GM12878 (cell line): ENCODE results near the gene ROBO1. TPM values are rescaled to one million over a fixed set of nuclear protein-coding genes. Genes with fewer than 3 reads are reported as not detected.

Source experiments
- ATAC-seq: fragments of 200-7000 bp; cut with Tn5 transposase; 3 replicates; pipeline ENCODE4 v1.9.1; 2020; ENCODE audit warnings: mild to moderate bottlenecking, moderate library complexity
- BruUV-seq: library from RNA; stranded (reverse); fragments of 400-500 nt; replicated peaks from 2 replicates; lab custom pipeline; 2021; lab: Mats Ljungman, UMichigan
- CTCF ChIA-PET: fragments of 300-600 bp; sonication (Branson Sonifier 250); formaldehyde crosslinking; extraction: SDS; loops from one replicate; lab custom pipeline; 2021; ENCODE audit warnings: inconsistent platforms; lab: Yijun Ruan, JAX
- POLR2A ChIA-PET: fragments of 350-600 bp; formaldehyde crosslinking; extraction: SDS; loops from one replicate; lab custom pipeline; 2021; ENCODE audit warnings: inconsistent platforms; lab: Charles Lee
- RAD21 ChIA-PET: fragments of 300-600 bp; sonication (Branson Sonifier 250); formaldehyde crosslinking; loops from one replicate; lab custom pipeline; 2023; ENCODE audit warnings: antibody characterized with exemption; ENCODE audit not compliant: unreplicated experiment; lab: Charles Lee
- SMC1A ChIA-PET: fragments of 300-600 bp; sonication (Branson Sonifier 250); formaldehyde crosslinking; loops from one replicate; lab custom pipeline; 2023; ENCODE audit not compliant: unreplicated experiment, uncharacterized antibody; lab: Charles Lee
- DNase-seq: peaks from one replicate; pipeline ENCODE4 v3.0.0-alpha.2; 2011; ENCODE audit warnings: low read depth, low spot score
- FAIRE-seq: peaks from 3 replicates; lab custom pipeline; 2011; peaks lifted over from hg19 to GRCh38; lab: Jason Lieb, UNC
- H2AFZ ChIP-seq: 2 replicates; pipeline ENCODE4 v1.6.0; 2011; ENCODE audit warnings: low read depth, low read length, control low read depth; ENCODE audit not compliant: control insufficient read depth
- H3K27ac ChIP-seq: 2 replicates; pipeline ENCODE4 v1.5.1; 2011; ENCODE audit warnings: control low read depth; ENCODE audit not compliant: control insufficient read depth, insufficient read depth
- H3K27me3 ChIP-seq, 2 experiments: replicated peaks in 1 of 2; 2 replicates each; pipeline versions ENCODE4 v1.6.0 to v1.6.1; 2011; ENCODE audit warnings: low read length in 1 of 2; ENCODE audit not compliant: control insufficient read depth in 2 of 2, insufficient read depth in 2 of 2
- H3K36me3 ChIP-seq, 2 experiments: 2 replicates each; pipeline ENCODE4 v1.5.1; 2011; ENCODE audit warnings: low read length in 1 of 2; ENCODE audit not compliant: control insufficient read depth in 2 of 2, insufficient read depth in 2 of 2
- H3K4me1 ChIP-seq: 2 replicates; pipeline ENCODE4 v1.6.1; 2011; ENCODE audit warnings: mild to moderate bottlenecking, low read length, moderate library complexity, mixed read lengths; ENCODE audit not compliant: control insufficient read depth, insufficient read depth
- H3K4me2 ChIP-seq: 2 replicates; pipeline ENCODE4 v1.6.0; 2011; ENCODE audit warnings: control low read depth; ENCODE audit not compliant: control insufficient read depth, insufficient read depth
- H3K4me3 ChIP-seq: fragments of 200-600 bp; sonication (generic); 2 replicates; pipeline ENCODE4 v1.5.1; 2016
- H3K79me2 ChIP-seq: 2 replicates; pipeline ENCODE4 v1.6.0; 2011; ENCODE audit warnings: low read length; ENCODE audit not compliant: control insufficient read depth, insufficient read depth
- H3K9ac ChIP-seq: 2 replicates; pipeline ENCODE4 v1.8.0; 2011; ENCODE audit warnings: low read length, control low read depth, mixed read lengths; ENCODE audit not compliant: control insufficient read depth, insufficient read depth
- H3K9me3 ChIP-seq: replicated peaks from 3 replicates; pipeline ENCODE4 v1.5.1; 2011; ENCODE audit warnings: mild to moderate bottlenecking, low read length; ENCODE audit not compliant: control insufficient read depth, insufficient read depth
- H4K20me1 ChIP-seq: 2 replicates; pipeline ENCODE4 v1.6.0; 2011; ENCODE audit not compliant: control insufficient read depth, insufficient read depth
- BCL11A ChIP-seq: IDR thresholded peaks from 2 replicates; pipeline ENCODE4 v1.6.1; 2011; ENCODE audit warnings: low read depth, low read length
- BHLHE40 ChIP-seq, 2 experiments: fragments of 450-650 bp in 1 of 2; IDR thresholded peaks; 2 replicates each; pipeline ENCODE4 v1.6.1; 2011 to 2017; ENCODE audit warnings: low read depth in 2 of 2, borderline replicate concordance in 1 of 2, improper control_type of control experiment in 1 of 2, low read length in 1 of 2, mild to moderate bottlenecking in 1 of 2
- ESRRA ChIP-seq: IDR thresholded peaks from 2 replicates; pipeline ENCODE4 v1.6.1; 2012; ENCODE audit warnings: mild to moderate bottlenecking, low read length, improper control_type of control experiment
- HCFC1 ChIP-seq: fragments of 150-350 bp; IDR thresholded peaks from 2 replicates; pipeline ENCODE4 v1.6.1; 2014; ENCODE audit warnings: low read length
- IRF4 ChIP-seq: IDR thresholded peaks from 2 replicates; pipeline ENCODE4 v1.6.1; 2011; ENCODE audit warnings: low read depth, low read length
- MLLT1 ChIP-seq: fragments of 450-650 bp; IDR thresholded peaks from 2 replicates; pipeline ENCODE4 v1.6.1; 2016; ENCODE audit warnings: mild to moderate bottlenecking
- MXI1 ChIP-seq: fragments of 150-350 bp; IDR thresholded peaks from 2 replicates; pipeline ENCODE4 v1.6.1; 2011; ENCODE audit warnings: low read depth, mild to moderate bottlenecking, inconsistent platforms, low read length, improper control_type of control experiment
- RCOR1 ChIP-seq: conservative IDR thresholded peaks from 2 replicates; pipeline ENCODE4 v1.6.1; 2012; ENCODE audit warnings: low read depth, low read length, improper control_type of control experiment
- SRF ChIP-seq, 2 experiments: IDR thresholded peaks; 2 replicates each; pipeline ENCODE4 v1.6.1; 2011; ENCODE audit warnings: low read depth in 2 of 2, low read length in 2 of 2, mild to moderate bottlenecking in 1 of 2, moderate library complexity in 1 of 2
- ZBED1 ChIP-seq: IDR thresholded peaks from 2 replicates; pipeline ENCODE4 v1.6.1; 2016; ENCODE audit warnings: borderline replicate concordance
- ZNF24 ChIP-seq: fragments of 450-650 bp; IDR thresholded peaks from 2 replicates; pipeline ENCODE4 v1.6.1; 2017; ENCODE audit warnings: antibody characterized with exemption, mild to moderate bottlenecking
- ZNF687 ChIP-seq: fragments of 450-650 bp; IDR thresholded peaks from 2 replicates; pipeline ENCODE4 v1.6.1; 2017; ENCODE audit warnings: mild to moderate bottlenecking, moderate library complexity
- WGBS: methylation state at CpG from one replicate; pipeline ENCODE4 v1.1.6; 2016; ENCODE audit warnings: low lambda C conversion rate; ENCODE audit not compliant: insufficient replicate concordance, insufficient coverage; ENCODE audit errors: missing lambda C conversion rate; 5-methylcytosine and 5-hydroxymethylcytosine counted together
- in situ Hi-C: fragments of 300-500 bp; cut with MboI; formaldehyde crosslinking; loops from 9 replicates; pipeline ENCODE4 v1.14.3; 2018; ENCODE audit warnings: mixed read lengths
- intact Hi-C: fragments of 100-400 bp; cut with micrococcal nuclease; formaldehyde crosslinking; loops from one replicate; pipeline ENCODE4 v1.14.2; 2022; ENCODE audit not compliant: unreplicated experiment
- polyA plus RNA-seq, 11 experiments: library from polyadenylated mRNA; depleted of rRNA in 4 of 11; unstranded in 6 of 11; stranded (reverse) in 5 of 11; fragments of >200 nt; fragmentation: Nextera tagmentation in 4 of 11; fragmentation: Illumina TruSeq in 1 of 11; extraction: Ambion mirVana in 4 of 11; extraction: Trizol in 1 of 11; gene quantifications; 1 replicate in 1 of 11; 2 replicates in 10 of 11; pipeline versions ENCODE4 v1.2.1 to v1.2.3, GENCODE V29; 2011 to 2016; ENCODE audit warnings: inconsistent platforms in 2 of 11, missing spikeins in 2 of 11, low read depth in 1 of 11
- total RNA-seq, 4 experiments: library from RNA; depleted of rRNA in 3 of 4; stranded (reverse); fragments of >200 nt in 3 of 4; fragmentation: Illumina TruSeq in 1 of 4; extraction: Trizol in 1 of 4; gene quantifications; 2 replicates each; pipeline versions ENCODE4 v1.2.1 to v1.2.3, GENCODE V29; 2013 to 2021
- TF ChIP-seq, protein P1 (sequence below): fragments of 450-650 bp; formaldehyde crosslinking; IDR thresholded peaks from 2 replicates; pipeline ENCODE4 v1.5.0; 2022; ENCODE audit warnings: mild to moderate bottlenecking, missing genetic modification characterization

Gene ROBO1
- total and polyA plus RNA-seq, 10 of the 15 experiments (the other 5 are each of a cell fraction or from before 2014, with no cell fraction given), result 0.29 to 46.5 (median 1.2) TPM

- Histone ChIP-seq H3K9me3 (no peaks in the 10 kb centered on the region), H3K4me3 (no peak overlapping the region), H3K27ac (no peak overlapping the region), H3K79me2 (no peaks in the 10 kb centered on the region), H3K36me3 (no peaks in the 10 kb centered on the region), H4K20me1 (no peaks in the 10 kb centered on the region), H3K27me3 (no peaks in the 10 kb centered on the region), H3K4me2 (no peak overlapping the region), H2AFZ (no peak overlapping the region), H3K4me1 (no peaks in the 10 kb centered on the region), H3K9ac (no peak overlapping the region)
- RAD21 ChIA-PET, result interaction anchor here (1.2 to 1.5 kb wide), 3 partner anchors 11 to 44 kb away, joined by 3 to 4 read pairs (median 3); no protein-coding TSS in a partner anchor
- SMC1A ChIA-PET, result interaction anchor here (1.5 to 1.9 kb wide), 2 partner anchors 9 to 16 kb away, joined by 3 to 9 read pairs; no protein-coding TSS in a partner anchor
- ATAC-seq, result no peak
- in situ Hi-C loops, result no loop called here
- intact Hi-C loops, result no loop called here
- FAIRE-seq, result no peak
- 39% methylated on average over 4 of the region's 4 CpGs for WGBS
- CTCF ChIA-PET, result interaction anchor here (1.5 kb wide), 1 partner anchor 26 kb away, joined by 5 read pairs; no protein-coding TSS in a partner anchor
- DNase-seq, result no peak
- no TSS peak for BruUV-seq
- POLR2A ChIA-PET, result interaction anchor here (1.2 kb wide), 1 partner anchor 12 kb away, joined by 3 read pairs; no protein-coding TSS in a partner anchor
- TF ChIP-seq BCL11A, result no peak
- TF ChIP-seq ESRRA, result no peak
- TF ChIP-seq ZBED1, result no peak
- no peak for TF ChIP-seq HCFC1
- no peak for TF ChIP-seq MLLT1
- TF ChIP-seq, protein P1, sequence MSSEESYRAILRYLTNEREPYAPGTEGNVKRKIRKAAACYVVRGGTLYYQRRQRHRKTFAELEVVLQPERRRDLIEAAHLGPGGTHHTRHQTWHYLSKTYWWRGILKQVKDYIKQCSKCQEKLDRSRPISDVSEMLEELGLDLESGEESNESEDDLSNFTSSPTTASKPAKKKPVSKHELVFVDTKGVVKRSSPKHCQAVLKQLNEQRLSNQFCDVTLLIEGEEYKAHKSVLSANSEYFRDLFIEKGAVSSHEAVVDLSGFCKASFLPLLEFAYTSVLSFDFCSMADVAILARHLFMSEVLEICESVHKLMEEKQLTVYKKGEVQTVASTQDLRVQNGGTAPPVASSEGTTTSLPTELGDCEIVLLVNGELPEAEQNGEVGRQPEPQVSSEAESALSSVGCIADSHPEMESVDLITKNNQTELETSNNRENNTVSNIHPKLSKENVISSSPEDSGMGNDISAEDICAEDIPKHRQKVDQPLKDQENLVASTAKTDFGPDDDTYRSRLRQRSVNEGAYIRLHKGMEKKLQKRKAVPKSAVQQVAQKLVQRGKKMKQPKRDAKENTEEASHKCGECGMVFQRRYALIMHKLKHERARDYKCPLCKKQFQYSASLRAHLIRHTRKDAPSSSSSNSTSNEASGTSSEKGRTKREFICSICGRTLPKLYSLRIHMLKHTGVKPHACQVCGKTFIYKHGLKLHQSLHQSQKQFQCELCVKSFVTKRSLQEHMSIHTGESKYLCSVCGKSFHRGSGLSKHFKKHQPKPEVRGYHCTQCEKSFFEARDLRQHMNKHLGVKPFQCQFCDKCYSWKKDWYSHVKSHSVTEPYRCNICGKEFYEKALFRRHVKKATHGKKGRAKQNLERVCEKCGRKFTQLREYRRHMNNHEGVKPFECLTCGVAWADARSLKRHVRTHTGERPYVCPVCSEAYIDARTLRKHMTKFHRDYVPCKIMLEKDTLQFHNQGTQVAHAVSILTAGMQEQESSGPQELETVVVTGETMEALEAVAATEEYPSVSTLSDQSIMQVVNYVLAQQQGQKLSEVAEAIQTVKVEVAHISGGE, result no peak
- no peak for TF ChIP-seq BHLHE40 (IDR thresholded peaks at IDR 0.05; ENCODE audit: borderline replicate concordance in 1 of 2, low read depth in 2 of 2, low read length in 1 of 2)
- no peak for TF ChIP-seq RCOR1
- no peak for TF ChIP-seq ZNF687
- no peak for TF ChIP-seq IRF4
- TF ChIP-seq MXI1, result no peak
- TF ChIP-seq ZNF24, result no peak
- no peak for TF ChIP-seq SRF (IDR thresholded peaks at IDR 0.05; ENCODE audit: low read depth in 2 of 2, low read length in 2 of 2)
These were observed 892.4 kb downstream of the ROBO1 start for GRCh38 chr3:78875436-78875835.
